ENCODE results near the gene GPR141.

The GPR141 gene

GRCh38 chr7:37683246-37684120 is at the start of gene GPR141:
Gene GPR141 (plus strand): TSS chr7:37683766. CDS start chr7:37740394, 56,628 bp downstream.
- no peak for DNase-seq (ENCODE audit: low read depth)
- TF ChIP-seq CTCF (conservative IDR thresholded peaks at IDR 0.05; ENCODE audit: low read length) = no peak

GRCh38 chr7:37635346-37635745 is 48.2 kb upstream of the GPR141 start:
- H3K4me3 ChIP-seq (ENCODE audit: low read length) = no peak overlapping the region
- DNase-seq (ENCODE audit: low read depth) = no peak
- TF ChIP-seq CTCF (conservative IDR thresholded peaks at IDR 0.05; ENCODE audit: low read length) = no peak

More at GRCh38 chr7:37683246-37684120, at the start of gene GPR141:
- H3K4me3 ChIP-seq (ENCODE audit: low read length) = no peak within 1 kb of the TSS

GRCh38 chr7:37642028-37642540 is 41.5 kb upstream of the GPR141 start:
- no peak for DNase-seq (ENCODE audit: low read depth)
- no peak for TF ChIP-seq CTCF (conservative IDR thresholded peaks at IDR 0.05; ENCODE audit: low read length)
- H3K4me3 ChIP-seq (ENCODE audit: low read length) = no peak overlapping the region

GRCh38 chr7:37643876-37644275 is 39.7 kb upstream of the GPR141 start:
- no peak for DNase-seq (ENCODE audit: low read depth)
- TF ChIP-seq CTCF (conservative IDR thresholded peaks at IDR 0.05; ENCODE audit: low read length) = no peak
- no peak overlapping the region for H3K4me3 ChIP-seq (ENCODE audit: low read length)

- DNase-seq (ENCODE audit: low read depth) = no peak
- H3K4me3 ChIP-seq (ENCODE audit: low read length) = no peak overlapping the region
- TF ChIP-seq CTCF (conservative IDR thresholded peaks at IDR 0.05; ENCODE audit: low read length) = no peak
These were observed 38.1 kb upstream of the GPR141 start for GRCh38 chr7:37645282-37646050.

- DNase-seq (ENCODE audit: low read depth) = no peak
- H3K4me3 ChIP-seq (ENCODE audit: low read length) = no peak overlapping the region
These were observed 26.5 kb upstream of the GPR141 start for GRCh38 chr7:37656913-37657530.

More at GRCh38 chr7:37656913-37657530, 26.5 kb upstream of the GPR141 start:
- no peak for TF ChIP-seq CTCF (conservative IDR thresholded peaks at IDR 0.05; ENCODE audit: low read length)
